COR-L47 (cell line): ENCODE data around the gene TSSK3.
A peak's percentile ranks its signal among the peaks of the same experiment; 100 is the strongest.
"Not testable (repeated sequence)": the region's sequence is repeated elsewhere in the genome, so short reads cannot be mapped to it uniquely, and the experiment has no call there.

ENCODE experiments used
- DNase-seq: peaks from one replicate; lab custom pipeline; 2025; lab: John Stamatoyannopoulos, UW

TSSK3 gene

DNA sequence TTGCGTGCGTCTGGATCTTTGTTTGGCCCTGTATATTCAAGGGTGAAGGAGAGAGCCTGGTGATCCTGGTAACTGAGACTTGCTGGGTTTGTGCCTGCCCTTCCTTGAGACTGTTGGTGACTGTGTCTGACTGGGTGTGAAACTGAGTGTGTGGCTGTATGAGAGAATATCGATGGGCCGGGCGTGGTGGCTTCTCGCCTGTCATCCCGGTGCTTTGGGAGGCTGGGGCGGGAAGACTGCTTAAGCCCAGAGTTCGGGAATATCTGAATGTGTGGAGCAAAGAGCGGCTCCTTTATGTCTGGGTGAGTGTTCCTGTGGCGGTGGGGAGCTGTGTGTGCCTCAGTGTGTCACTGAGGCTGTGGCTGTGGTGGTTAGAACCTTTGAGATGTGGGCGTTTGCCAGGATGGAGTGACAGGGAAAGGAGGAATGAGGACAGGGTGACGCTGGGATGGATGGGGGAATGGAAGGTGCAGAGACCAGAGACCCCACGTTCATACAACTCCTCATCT is 23.6 kb upstream of the TSSK3 start:
- DNase-seq: no peak

GRCh38 chr1:32339363-32339978 is 22.9 kb upstream of the TSSK3 start:
- no peak for DNase-seq

DNA sequence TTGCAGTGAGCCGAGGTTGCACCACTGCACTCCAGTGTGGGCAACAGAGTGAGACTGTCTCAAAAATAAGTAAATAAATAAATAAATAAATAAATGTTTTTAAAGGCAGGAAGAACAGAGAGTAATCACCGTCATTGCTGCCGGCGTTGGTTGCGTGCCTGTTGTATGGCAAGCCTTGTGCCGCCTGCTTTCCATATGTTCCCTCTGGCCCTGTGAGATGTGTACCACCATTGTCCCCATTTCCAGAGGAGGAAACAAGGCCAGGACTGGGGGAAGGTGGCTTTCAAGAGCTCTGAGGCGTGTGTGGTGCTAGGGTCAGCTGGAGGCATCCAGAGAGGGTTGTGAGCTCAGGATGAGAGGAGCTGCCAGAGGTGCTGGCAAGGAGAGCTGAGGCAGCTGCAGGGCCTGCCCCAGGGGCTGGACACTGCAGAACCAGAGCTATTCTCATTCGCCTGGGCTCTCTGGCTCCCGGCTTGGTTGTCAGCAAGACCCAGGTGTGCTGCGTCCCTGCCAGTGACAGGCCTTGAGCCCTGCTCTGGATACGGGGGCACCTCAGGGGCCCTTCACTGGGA is 21.1 kb upstream of the TSSK3 start:
- no peak for DNase-seq

GRCh38 chr1:32341971-32342370 is 20.4 kb upstream of the TSSK3 start:
- no peak for DNase-seq

- no peak for DNase-seq
Measured at GRCh38 chr1:32342704-32343103, 19.6 kb upstream of the TSSK3 start.

DNA sequence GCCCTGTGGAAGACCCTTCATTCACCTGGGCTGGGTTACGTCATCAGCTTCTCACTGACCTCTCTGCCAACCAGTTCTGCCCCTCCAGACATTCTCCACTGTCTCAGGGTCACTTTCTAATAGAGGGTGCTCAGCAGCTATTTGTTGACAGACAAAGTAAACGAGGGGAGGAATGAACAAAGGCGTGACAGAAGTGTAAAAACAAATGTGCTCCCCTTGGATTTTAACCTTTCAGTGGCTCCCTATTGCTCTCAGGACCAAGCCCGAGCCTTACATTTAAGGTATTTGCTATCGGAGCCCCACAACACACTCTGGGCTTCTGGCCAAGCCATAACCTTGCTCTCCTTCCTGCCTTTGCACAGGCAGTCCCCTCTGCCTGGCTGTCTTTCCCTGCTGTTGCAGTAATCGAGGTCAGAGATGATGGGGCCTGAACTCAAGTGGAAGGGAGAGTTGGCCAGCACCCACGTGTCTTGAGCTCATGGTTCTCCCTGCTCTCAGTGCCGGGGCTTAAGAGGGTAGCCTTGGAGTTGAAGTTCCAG is 17.0 kb upstream of the TSSK3 start:
- DNase-seq: no peak

GRCh38 chr1:32346532-32347157 is 15.7 kb upstream of the TSSK3 start:
- DNase-seq: no peak

- no peak for DNase-seq
Measured at GRCh38 chr1:32349211-32349708, 13.1 kb upstream of the TSSK3 start.

- DNase-seq: peak; percentile 71
Measured at GRCh38 chr1:32350785-32351398, 11.4 kb upstream of the TSSK3 start.

GRCh38 chr1:32351399-32352238 is 10.7 kb upstream of the TSSK3 start:
- DNase-seq: peak; percentile 95

DNA sequence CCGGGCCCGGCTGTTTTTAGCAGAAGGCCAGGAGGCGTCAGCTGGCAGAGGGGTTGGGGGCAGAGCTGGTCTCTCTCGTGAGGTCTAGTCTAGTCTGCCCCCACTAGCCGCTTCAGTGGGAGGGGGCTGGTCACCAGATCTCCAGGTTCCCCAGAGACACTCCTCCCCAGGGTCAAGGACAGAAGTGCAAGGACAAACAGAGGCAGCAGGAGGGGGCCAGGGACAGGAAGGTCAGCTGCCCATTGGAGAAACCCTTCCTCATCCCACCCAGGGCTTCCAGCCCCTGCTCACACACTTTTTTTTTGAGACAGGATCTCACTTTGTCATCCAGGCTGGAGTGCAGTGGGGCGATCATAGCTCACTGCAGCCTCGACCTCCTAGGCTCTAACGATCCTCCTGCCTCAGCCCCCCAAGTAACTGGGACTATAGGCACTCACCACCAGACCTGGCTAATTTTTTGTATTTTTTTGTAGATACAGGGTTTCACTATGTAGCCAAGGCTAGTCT is 10.0 kb upstream of the TSSK3 start:
- no peak for DNase-seq

- DNase-seq: no peak
Measured at GRCh38 chr1:32352831-32353383, 9.4 kb upstream of the TSSK3 start.

- no peak for DNase-seq
Measured at GRCh38 chr1:32353431-32353830, 8.9 kb upstream of the TSSK3 start.

DNA sequence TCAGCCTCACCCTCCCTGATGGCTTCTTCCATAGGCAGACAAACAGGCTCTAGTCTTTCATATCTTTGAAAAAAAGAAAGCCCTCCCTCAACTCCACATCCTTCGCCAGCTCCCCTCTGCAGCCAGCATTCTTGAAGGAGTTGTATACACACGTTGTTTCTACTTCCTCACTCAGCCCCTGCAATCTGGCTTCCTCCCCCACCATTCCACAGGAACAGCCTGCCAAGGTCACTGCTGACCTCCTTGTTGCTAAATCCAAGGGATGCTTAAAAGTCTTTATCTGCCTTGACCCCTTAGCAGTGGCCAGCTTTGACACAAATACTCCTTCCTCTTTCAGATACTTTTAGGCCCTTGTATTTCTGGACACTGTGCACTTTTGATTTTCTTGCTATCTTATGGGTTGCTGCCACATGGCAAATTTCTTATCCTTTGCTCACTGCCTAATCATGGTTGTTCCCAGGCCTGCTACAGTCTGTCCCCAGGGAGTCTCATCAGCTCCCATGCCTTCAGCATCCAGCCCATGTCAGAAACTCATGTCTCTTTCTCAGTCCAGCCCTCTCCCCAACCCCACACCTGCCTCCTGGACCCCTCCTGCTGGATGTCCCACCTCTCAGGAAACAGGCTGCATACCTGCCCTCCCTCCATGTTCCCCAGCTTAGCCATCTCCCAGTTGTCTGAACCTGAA is 8.3 kb upstream of the TSSK3 start:
- DNase-seq: no peak

DNA sequence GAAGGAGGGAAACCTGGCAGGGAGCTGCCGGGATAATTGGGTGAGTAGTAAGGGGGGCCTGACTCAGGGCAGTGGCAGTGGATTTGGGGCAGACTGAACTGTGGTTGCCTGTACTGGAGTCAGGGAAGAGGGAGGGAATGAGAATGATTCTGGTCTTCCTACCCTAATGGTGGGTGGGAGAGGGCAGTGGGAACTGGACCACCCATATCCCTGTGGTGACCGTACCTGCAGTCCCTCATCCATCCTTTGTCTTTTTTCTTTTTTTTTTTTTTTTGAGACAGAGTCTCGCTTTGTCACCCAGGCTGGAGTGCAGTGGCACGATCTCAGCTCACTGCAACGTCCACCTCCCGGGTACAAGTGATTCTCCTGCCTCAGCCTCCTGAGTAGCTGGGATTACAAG is 6.6 kb upstream of the TSSK3 start:
- DNase-seq: not testable (repeated sequence)

GRCh38 chr1:32356478-32356877 is 5.9 kb upstream of the TSSK3 start:
- no peak for DNase-seq

GRCh38 chr1:32357614-32358013 is 4.7 kb upstream of the TSSK3 start:
- DNase-seq: no peak

DNA sequence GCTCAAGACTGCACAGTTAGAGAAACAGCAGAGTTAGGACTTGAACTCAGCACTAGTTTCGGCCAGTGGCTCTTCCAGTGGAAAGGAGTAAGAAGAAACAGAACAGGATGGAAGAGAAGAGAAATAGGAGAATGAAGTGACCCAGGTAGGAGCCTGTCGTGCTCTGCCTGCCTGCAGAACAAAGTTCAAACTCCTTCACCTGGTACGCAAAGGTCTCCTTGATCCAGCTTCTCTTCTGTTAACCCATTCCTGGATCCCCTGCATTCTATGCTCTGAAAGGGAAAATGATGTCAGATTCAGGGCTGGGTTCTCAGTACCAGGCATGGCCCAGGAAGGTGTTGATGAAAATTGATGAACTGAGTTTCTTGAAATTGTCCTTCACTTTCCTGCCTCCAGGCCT is 3.9 kb upstream of the TSSK3 start:
- DNase-seq: no peak

DNA sequence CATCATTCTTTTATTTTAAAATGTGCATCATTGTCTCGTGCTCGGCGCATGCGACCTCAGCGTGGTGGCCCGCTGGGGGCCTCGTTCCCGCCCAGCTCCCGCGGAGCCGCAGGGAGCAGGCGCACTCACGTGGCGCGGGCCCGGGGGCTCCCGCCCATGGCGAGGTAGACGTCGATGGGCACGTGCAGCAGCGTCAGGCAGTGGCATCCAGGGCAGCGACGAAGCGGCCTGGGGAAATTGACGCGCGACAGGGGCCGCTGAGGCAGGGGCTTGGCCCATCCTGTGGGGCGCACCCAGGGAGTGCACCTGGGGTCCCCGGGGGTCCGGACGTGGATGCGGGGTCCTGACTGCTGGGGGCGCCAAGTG is 1.0 kb upstream of the TSSK3 start:
- DNase-seq: no peak

- no peak for DNase-seq
Measured at GRCh38 chr1:32361674-32362473, 465 bp upstream of the TSSK3 start.
